Neural cell (in vitro differentiated cells): ENCODE measurements around the gene CARD14. TPM values are rescaled to one million over a fixed set of nuclear protein-coding genes. Genes with fewer than 3 reads are reported as not detected.

ENCODE experiments used
- H2AFZ ChIP-seq: fragments of 200-600, 300-800 bp; sonication (generic), shearing (Covaris generic); 2 replicates; pipeline ENCODE4 v1.6.0; 2014; ENCODE audit warnings: low read depth, mild to moderate bottlenecking, antibody characterized with exemption, low read length, moderate library complexity
- H3F3A ChIP-seq: fragments of 200-600 bp; shearing (Covaris generic); 2 replicates; pipeline ENCODE4 v1.6.1; 2016; ENCODE audit warnings: mild to moderate bottlenecking, moderate library complexity, mixed read lengths, antibody characterized with exemption, low read length; ENCODE audit not compliant: insufficient read depth, poor library complexity, severe bottlenecking
- H3K27ac ChIP-seq: fragments of 200-600, 300-800 bp; sonication (generic), shearing (Covaris generic); 2 replicates; pipeline ENCODE4 v1.5.1; 2014; ENCODE audit warnings: mild to moderate bottlenecking, low read length, moderate library complexity
- H3K27me3 ChIP-seq: fragments of 300-800, 200-600 bp; sonication (generic), shearing (Covaris generic); 2 replicates; pipeline ENCODE4 v1.6.0; 2014; ENCODE audit warnings: mild to moderate bottlenecking, low read depth, low read length, moderate library complexity; ENCODE audit not compliant: insufficient read depth
- H3K36me3 ChIP-seq: fragments of 300-800, 200-600 bp; sonication (generic), shearing (Covaris generic); 2 replicates; pipeline ENCODE4 v1.5.1; 2014; ENCODE audit warnings: mild to moderate bottlenecking, antibody characterized with exemption, low read length, moderate library complexity; ENCODE audit not compliant: insufficient read depth
- H3K4me2 ChIP-seq: fragments of 300-800, 200-600 bp; sonication (generic), shearing (Covaris generic); 2 replicates; pipeline ENCODE4 v1.6.0; 2014; ENCODE audit warnings: mild to moderate bottlenecking, low read length
- H3K4me3 ChIP-seq: fragments of 300-800, 200-600 bp; sonication (generic), shearing (Covaris generic); 2 replicates; pipeline ENCODE4 v1.5.1; 2014; ENCODE audit warnings: mild to moderate bottlenecking, low read length, moderate library complexity
- H3K79me2 ChIP-seq: fragments of 200-600 bp; shearing (Covaris generic); replicated peaks from 2 replicates; pipeline ENCODE4 v1.6.0; 2014; ENCODE audit warnings: mild to moderate bottlenecking, low read length, moderate library complexity; ENCODE audit not compliant: insufficient read depth
- H3K9ac ChIP-seq: fragments of 300-800, 200-600 bp; sonication (generic), shearing (Covaris generic); 2 replicates; pipeline ENCODE4 v1.6.1; 2016; ENCODE audit warnings: mild to moderate bottlenecking, low read length, mixed read lengths
- H3K9me2 ChIP-seq: fragments of 200-600 bp; shearing (Covaris generic); 2 replicates; pipeline ENCODE4 v1.6.1; 2016; ENCODE audit warnings: mild to moderate bottlenecking, low read length, mixed read lengths; ENCODE audit not compliant: insufficient read depth
- H3K9me3 ChIP-seq: fragments of 200-600, 300-800 bp; sonication (generic), shearing (Covaris generic); 2 replicates; pipeline ENCODE4 v1.6.1; 2016; ENCODE audit warnings: mild to moderate bottlenecking, mixed run types, low read length, moderate library complexity, mixed read lengths
- H4K20me1 ChIP-seq: fragments of 200-600 bp; shearing (Covaris generic); 2 replicates; pipeline ENCODE4 v1.6.1; 2016; ENCODE audit warnings: mild to moderate bottlenecking, mixed run types; ENCODE audit not compliant: insufficient read depth
- EZH2 ChIP-seq: fragments of 200-600, 300-800 bp; shearing (Covaris generic), sonication (generic); IDR thresholded peaks from 2 replicates; pipeline ENCODE4 v1.6.1; 2014; ENCODE audit warnings: antibody characterized with exemption, low read length, borderline replicate concordance, mild to moderate bottlenecking; ENCODE audit not compliant: insufficient read depth, poor library complexity, severe bottlenecking
- MXI1 ChIP-seq: fragments of 450-650 bp; conservative IDR thresholded peaks from 2 replicates; pipeline ENCODE4 v1.6.1; 2014; ENCODE audit warnings: antibody characterized with exemption, mild to moderate bottlenecking; ENCODE audit not compliant: poor library complexity, severe bottlenecking
- POLR2AphosphoS5 ChIP-seq: IDR thresholded peaks from 2 replicates; pipeline ENCODE4 v1.6.1; 2012
- REST ChIP-seq: IDR thresholded peaks from 2 replicates; pipeline ENCODE4 v1.6.1; 2012; ENCODE audit warnings: borderline replicate concordance
- TAF1 ChIP-seq: IDR thresholded peaks from 2 replicates; pipeline ENCODE4 v1.6.1; 2012; ENCODE audit warnings: low read depth
- polyA plus RNA-seq: library from polyadenylated mRNA; depleted of rRNA; stranded (reverse); fragments of >200 nt; gene quantifications from 2 replicates; pipeline ENCODE4 v1.2.3, GENCODE V29; 2014

CARD14 gene
- polyA plus RNA-seq, 1 donor from 2014 or later: 0.12 TPM

- Histone ChIP-seq H3K36me3 (no peaks in the 10 kb centered on the region), H3K27me3 (no peaks in the 10 kb centered on the region), H3K4me3 (no peak overlapping the region), H4K20me1 (no peaks in the 10 kb centered on the region), H3K9me2 (no peaks in the 10 kb centered on the region), H3K9ac (no peak overlapping the region), H3K9me3 (no peaks in the 10 kb centered on the region), H3F3A (no peaks in the 10 kb centered on the region), H2AFZ (no peak overlapping the region), H3K27ac (no peak overlapping the region), H3K4me2 (no peak overlapping the region), H3K79me2 (no peaks in the 10 kb centered on the region)
- TF ChIP-seq POLR2AphosphoS5 (no peak), REST (no peak), EZH2 (no peak), MXI1 (no peak), TAF1 (no peak)
Observed at GRCh38 chr17:80252871-80253270, 83.0 kb downstream of the CARD14 start.

GRCh38 chr17:80253631-80254395 lies 84.0 kb downstream of the CARD14 start:
- Histone ChIP-seq H3K27ac (no peak overlapping the region), H3K9me2 (no peaks in the 10 kb centered on the region), H2AFZ (no peak overlapping the region), H3K4me3 (no peak overlapping the region), H3K36me3 (no peaks in the 10 kb centered on the region), H3K4me2 (no peak overlapping the region), H3K9ac (no peak overlapping the region), H4K20me1 (no peaks in the 10 kb centered on the region), H3K9me3 (no peaks in the 10 kb centered on the region), H3K27me3 (no peaks in the 10 kb centered on the region), H3K79me2 (no peaks in the 10 kb centered on the region), H3F3A (no peaks in the 10 kb centered on the region)
- TF ChIP-seq REST: no peak
